Measurements from ENCODE around the gene MEIS2. TPM values are rescaled to one million over a fixed set of nuclear protein-coding genes. Genes with fewer than 3 reads are reported as not detected.

MEIS2 gene
- polyA plus RNA-seq, 2 of the 4 experiments (the other 2 are of a cell fraction) = 7.3 to 11.1 TPM

DNA sequence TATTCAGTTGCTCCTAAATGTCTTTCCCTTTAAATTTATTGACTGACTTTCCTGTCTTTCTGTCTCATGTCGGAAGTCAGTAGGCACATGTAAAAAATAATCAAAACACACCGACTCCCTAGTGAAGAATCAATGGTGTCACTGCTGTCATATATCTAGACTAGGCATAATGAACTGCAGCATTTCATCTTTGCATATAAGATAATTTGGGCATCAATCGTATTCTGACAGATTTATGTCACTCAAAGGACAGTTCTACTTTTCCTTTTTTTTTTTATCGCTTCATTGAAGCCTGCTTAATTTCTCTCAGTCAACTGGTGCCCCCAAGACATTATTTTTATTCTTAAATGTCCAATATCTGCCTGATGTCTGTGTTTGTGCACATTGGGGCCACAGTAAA lies 206.3 kb downstream of the MEIS2 start:
- 91% methylated on average over 4 of the region's 4 CpGs for WGBS (ENCODE audit: missing lambda C conversion rate)
- no peaks in the 10 kb centered on the region for H3K9me3 ChIP-seq
- TF ChIP-seq GATA3 (IDR thresholded peaks at IDR 0.05; ENCODE audit: borderline replicate concordance) = no peak
- TF ChIP-seq, protein P1, sequence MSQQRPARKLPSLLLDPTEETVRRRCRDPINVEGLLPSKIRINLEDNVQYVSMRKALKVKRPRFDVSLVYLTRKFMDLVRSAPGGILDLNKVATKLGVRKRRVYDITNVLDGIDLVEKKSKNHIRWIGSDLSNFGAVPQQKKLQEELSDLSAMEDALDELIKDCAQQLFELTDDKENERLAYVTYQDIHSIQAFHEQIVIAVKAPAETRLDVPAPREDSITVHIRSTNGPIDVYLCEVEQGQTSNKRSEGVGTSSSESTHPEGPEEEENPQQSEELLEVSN (IDR thresholded peaks at IDR 0.05; ENCODE audit: borderline replicate concordance, low read depth) = no peak
- no peak for TF ChIP-seq MAZ (IDR thresholded peaks at IDR 0.05; ENCODE audit: borderline replicate concordance, low read depth, low read length)
- no peak for TF ChIP-seq JUN (IDR thresholded peaks at IDR 0.05)
- TF ChIP-seq EHMT2 (IDR thresholded peaks at IDR 0.05; ENCODE audit: low read depth) = no peak
- no peak for TF ChIP-seq RFX5 (IDR thresholded peaks at IDR 0.05)
- no peak for TF ChIP-seq EP300 (IDR thresholded peaks at IDR 0.05)
- no peak for TF ChIP-seq NR3C1 (IDR thresholded peaks at IDR 0.05)
- no peak for TF ChIP-seq TP53 (CRISPR knock-in tag; IDR thresholded peaks at IDR 0.05)
- TF ChIP-seq TFCP2L1 (CRISPR knock-in tag; IDR thresholded peaks at IDR 0.05) = no peak
- no peak for TF ChIP-seq EHF (CRISPR knock-in tag; IDR thresholded peaks at IDR 0.05)
- no peak for TF ChIP-seq RAD21 (conservative IDR thresholded peaks at IDR 0.05 in 1 of 2, IDR thresholded peaks at IDR 0.05 in 1 of 2)
- TF ChIP-seq BHLHE40 (IDR thresholded peaks at IDR 0.05; ENCODE audit: low read depth, low read length) = no peak
- TF ChIP-seq RCOR1 (IDR thresholded peaks at IDR 0.05; ENCODE audit: low read depth, low read length) = no peak
- TF ChIP-seq PHF8 (IDR thresholded peaks at IDR 0.05; ENCODE audit: borderline replicate concordance, low read depth) = no peak
- no peak for TF ChIP-seq RARB (CRISPR knock-in tag; IDR thresholded peaks at IDR 0.05)
- TF ChIP-seq JUNB (IDR thresholded peaks at IDR 0.05) = no peak
- no peak overlapping the region for H3K4me2 ChIP-seq
- H3K4me1 ChIP-seq = peaks cover 17% of the 10 kb centered on the region
- ChIA-PET CTCF (interaction anchor here (2.1 kb wide), 1 partner anchor 10 kb away, joined by 10 read pairs; no protein-coding TSS in a partner anchor), POLR2A (no interaction called here)
- H3K27ac ChIP-seq = no peak overlapping the region
- no peak overlapping the region for H3K4me3 ChIP-seq
- FAIRE-seq = no peak
- no peak for DNase-seq (ENCODE audit: low read depth in 1 of 2, low spot score in 1 of 2)
- ATAC-seq = no peak

DNA sequence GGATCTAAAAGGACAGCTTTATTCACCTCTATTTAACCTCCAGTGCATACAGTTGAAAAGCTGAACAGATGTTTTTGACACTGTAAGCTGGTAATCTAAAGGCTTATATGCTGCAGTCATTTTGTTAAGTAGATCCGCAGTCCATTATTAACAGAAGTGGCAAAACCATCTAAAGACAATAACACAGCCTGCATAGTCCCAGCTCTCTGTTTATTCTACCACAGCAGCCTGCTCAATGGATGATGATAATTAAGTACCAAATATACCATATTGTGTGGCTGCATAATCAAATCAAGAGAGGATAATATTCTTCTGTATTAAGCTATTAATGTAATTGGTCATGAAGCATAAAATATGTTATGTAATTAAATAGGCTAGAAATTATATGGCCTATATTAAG lies 207.1 kb downstream of the MEIS2 start:
- H3K4me3 ChIP-seq = no peak overlapping the region
- no peak overlapping the region for H3K27ac ChIP-seq
- no peak for DNase-seq (ENCODE audit: low read depth in 1 of 2, low spot score in 1 of 2)
- ChIA-PET CTCF (interaction anchor here (1.1 to 2.1 kb wide), 2 partner anchors 9 to 15 kb away, joined by 3 to 10 read pairs; no protein-coding TSS in a partner anchor), POLR2A (interaction anchor here (0.6 kb wide), 1 partner anchor 29 kb away, joined by 3 read pairs; no protein-coding TSS in a partner anchor)
- peaks cover 9% of the 10 kb centered on the region; the same call in 2 of the 3 replicates for H3K4me1 ChIP-seq
- TF ChIP-seq MYC (IDR thresholded peaks at IDR 0.05; ENCODE audit: borderline replicate concordance, low read length) (no peak), JUN (IDR thresholded peaks at IDR 0.05) (no peak), KDM5A (IDR thresholded peaks at IDR 0.05) (no peak), HOXB5 (CRISPR knock-in tag; IDR thresholded peaks at IDR 0.05) (no peak), CBX2 (IDR thresholded peaks at IDR 0.05; ENCODE audit: borderline replicate concordance, low read depth) (no peak), GATA3 (IDR thresholded peaks at IDR 0.05; ENCODE audit: borderline replicate concordance) (no peak), EP300 (IDR thresholded peaks at IDR 0.05) (no peak)
- TF ChIP-seq, protein P1 (IDR thresholded peaks at IDR 0.05; ENCODE audit: borderline replicate concordance, low read depth) = no peak
- no peak for FAIRE-seq
- no peaks in the 10 kb centered on the region for H3K9me3 ChIP-seq
- WGBS (ENCODE audit: missing lambda C conversion rate) = 87% methylated on average over 1 of the region's 1 CpG
- no peak for ATAC-seq
- no peak overlapping the region for H3K4me2 ChIP-seq

DNA sequence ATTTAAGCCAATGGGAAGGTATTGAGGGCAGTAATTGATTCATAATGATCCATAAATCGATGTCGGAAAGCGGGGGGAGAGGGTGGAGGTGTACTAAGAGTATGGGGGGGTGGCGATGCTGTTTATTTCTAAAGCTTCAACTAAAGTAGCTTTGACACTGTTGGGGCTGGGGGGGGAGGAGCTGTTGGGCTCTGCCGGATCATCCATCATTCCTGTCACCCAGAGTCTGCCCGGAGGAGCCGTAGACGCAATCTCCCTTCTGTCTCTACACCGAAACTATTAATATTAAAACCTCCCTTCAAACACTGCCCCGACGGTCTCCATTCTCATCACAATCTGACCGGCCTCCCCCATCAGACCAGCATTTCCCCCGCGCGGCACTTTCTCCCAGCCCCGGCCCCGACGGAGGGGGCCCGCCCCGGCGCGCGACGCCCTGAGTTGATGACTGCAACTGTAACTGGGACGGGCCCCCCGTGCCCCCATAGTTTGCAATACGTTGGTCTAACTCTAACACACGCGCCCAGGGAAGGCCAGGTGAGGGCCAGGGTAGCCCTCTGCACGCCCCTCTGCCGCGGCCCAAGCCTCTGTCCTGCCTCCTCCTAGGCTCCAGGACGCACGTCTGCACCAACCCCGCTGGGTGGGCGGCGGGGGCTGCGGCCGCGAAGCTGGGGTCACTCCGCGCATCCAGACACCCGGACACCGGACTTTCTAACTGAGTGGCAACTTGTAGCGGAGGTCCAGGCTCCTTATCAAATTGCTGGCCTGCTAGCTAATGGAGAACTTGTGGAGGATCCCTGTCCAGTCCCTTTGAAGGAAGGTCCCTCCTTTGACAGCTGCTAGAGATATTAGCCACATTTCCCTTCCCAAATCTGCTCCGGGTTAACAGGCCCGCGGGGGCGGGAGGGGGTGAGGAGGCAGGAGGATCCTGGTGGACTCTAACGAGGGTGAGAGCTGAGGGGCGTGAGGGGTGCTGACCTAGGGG lies 212.0 kb downstream of the MEIS2 start:
- Histone ChIP-seq H3K27ac (no peak overlapping the region), H3K4me1 (no peaks in the 10 kb centered on the region), H3K4me3 (no peak overlapping the region), H3K9me3 (no peaks in the 10 kb centered on the region), H3K4me2 (peak overlapping the region; percentile 62; the same call in 1 of the 3 replicates)
- 93% methylated on average over 37 of the region's 51 CpGs for WGBS (ENCODE audit: missing lambda C conversion rate)
- CTCF ChIA-PET = interaction anchor here (0.6 kb wide), 1 partner anchor 75 kb away, joined by 3 read pairs; no protein-coding TSS in a partner anchor
- POLR2A ChIA-PET = no interaction called here
- TF ChIP-seq JUN (IDR thresholded peaks at IDR 0.05) (no peak), ZFP36 (IDR thresholded peaks at IDR 0.05; ENCODE audit: borderline replicate concordance, partially characterized antibody) (no peak), KDM1A (IDR thresholded peaks at IDR 0.05; ENCODE audit: low read depth) (no peak), NFE2L2 (conservative IDR thresholded peaks at IDR 0.05; ENCODE audit: low read length) (no peak), HOXB13 (CRISPR knock-in tag; IDR thresholded peaks at IDR 0.05; ENCODE audit: low read depth) (no peak)
- TF ChIP-seq, protein P2, sequence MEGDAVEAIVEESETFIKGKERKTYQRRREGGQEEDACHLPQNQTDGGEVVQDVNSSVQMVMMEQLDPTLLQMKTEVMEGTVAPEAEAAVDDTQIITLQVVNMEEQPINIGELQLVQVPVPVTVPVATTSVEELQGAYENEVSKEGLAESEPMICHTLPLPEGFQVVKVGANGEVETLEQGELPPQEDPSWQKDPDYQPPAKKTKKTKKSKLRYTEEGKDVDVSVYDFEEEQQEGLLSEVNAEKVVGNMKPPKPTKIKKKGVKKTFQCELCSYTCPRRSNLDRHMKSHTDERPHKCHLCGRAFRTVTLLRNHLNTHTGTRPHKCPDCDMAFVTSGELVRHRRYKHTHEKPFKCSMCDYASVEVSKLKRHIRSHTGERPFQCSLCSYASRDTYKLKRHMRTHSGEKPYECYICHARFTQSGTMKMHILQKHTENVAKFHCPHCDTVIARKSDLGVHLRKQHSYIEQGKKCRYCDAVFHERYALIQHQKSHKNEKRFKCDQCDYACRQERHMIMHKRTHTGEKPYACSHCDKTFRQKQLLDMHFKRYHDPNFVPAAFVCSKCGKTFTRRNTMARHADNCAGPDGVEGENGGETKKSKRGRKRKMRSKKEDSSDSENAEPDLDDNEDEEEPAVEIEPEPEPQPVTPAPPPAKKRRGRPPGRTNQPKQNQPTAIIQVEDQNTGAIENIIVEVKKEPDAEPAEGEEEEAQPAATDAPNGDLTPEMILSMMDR (IDR thresholded peaks at IDR 0.05) = no peak
- no peak for DNase-seq (ENCODE audit: low read depth in 1 of 2, low spot score in 1 of 2)
- FAIRE-seq = no peak
- no peak for ATAC-seq
